Heart left ventricle (tissue), 13 donors: Measurements from ENCODE around the gene TH.

Experiments used
- CTCF ChIP-seq, 12 donors: fragments of 200-600 bp; sonication (generic) in 4 of 12; IDR thresholded peaks; one replicate each; pipeline versions ENCODE4 v1.5.0 to v1.8.0; 2018 to 2022; ENCODE audit warnings: antibody characterized with exemption in 12 of 12, mild to moderate bottlenecking in 5 of 12
- POLR2A ChIP-seq, 2 donors: fragments of 450-650 bp; IDR thresholded peaks; one replicate each; pipeline ENCODE4 v1.6.1; 2017; ENCODE audit warnings: antibody characterized with exemption in 2 of 2, mild to moderate bottlenecking in 2 of 2, moderate library complexity in 2 of 2
- donor health status: ischemic (EF 13 %, LVEDD 7.1; RV severe dilation, severe dysfunction).
- donor health status: DM: no; HTN: yes; CAD: no.
- donor health status: DM: no; HTN: no; CAD: no.
- donor health status: ischemic (EF 25% LVEDD 6.9; RV normal size, moderate dysfunction).
- donor health status: ischemic (EF 25% LVEDD 5.7; RV mildly dilated, moderate dysfunction).
- donor health status: ischemic (EF 35%, LVEDD 5.7; RV mildly dilated, moderate dysfunction).
- donor health status: nonischemic (EF 11% LVEDD 7.7; RV severe dilation, severe dysfunction).
- donor health status: DM: yes; HTN: yes; CAD: no.
- donor health status: PGD.
- donor health status: ischemic (EF 29% LVEDD 5.4; RV normal size, mild dysfunction).
- donor health status: nonischemic (EF 23%, LVEDD 6.1; RV moderate dilation, normal function).

- TF ChIP-seq CTCF (IDR thresholded peaks at IDR 0.05) (no peak), POLR2A (IDR thresholded peaks at IDR 0.05) (no peak)
Measured at GRCh38 chr11:2193099-2193887, 21.7 kb upstream of the TH start.
